ENCODE measurements around the gene TRIM15. TPM values are rescaled to one million over a fixed set of nuclear protein-coding genes. Genes with fewer than 3 reads are reported as not detected.
A peak's percentile ranks its signal among the peaks of the same experiment; 100 is the strongest.
"Not testable (repeated sequence)": the region's sequence is repeated elsewhere in the genome, so short reads cannot be mapped to it uniquely, and the experiment has no call there.

The TRIM15 gene
- total RNA-seq, 1 donor from 2014 or later, result not detected

DNA sequence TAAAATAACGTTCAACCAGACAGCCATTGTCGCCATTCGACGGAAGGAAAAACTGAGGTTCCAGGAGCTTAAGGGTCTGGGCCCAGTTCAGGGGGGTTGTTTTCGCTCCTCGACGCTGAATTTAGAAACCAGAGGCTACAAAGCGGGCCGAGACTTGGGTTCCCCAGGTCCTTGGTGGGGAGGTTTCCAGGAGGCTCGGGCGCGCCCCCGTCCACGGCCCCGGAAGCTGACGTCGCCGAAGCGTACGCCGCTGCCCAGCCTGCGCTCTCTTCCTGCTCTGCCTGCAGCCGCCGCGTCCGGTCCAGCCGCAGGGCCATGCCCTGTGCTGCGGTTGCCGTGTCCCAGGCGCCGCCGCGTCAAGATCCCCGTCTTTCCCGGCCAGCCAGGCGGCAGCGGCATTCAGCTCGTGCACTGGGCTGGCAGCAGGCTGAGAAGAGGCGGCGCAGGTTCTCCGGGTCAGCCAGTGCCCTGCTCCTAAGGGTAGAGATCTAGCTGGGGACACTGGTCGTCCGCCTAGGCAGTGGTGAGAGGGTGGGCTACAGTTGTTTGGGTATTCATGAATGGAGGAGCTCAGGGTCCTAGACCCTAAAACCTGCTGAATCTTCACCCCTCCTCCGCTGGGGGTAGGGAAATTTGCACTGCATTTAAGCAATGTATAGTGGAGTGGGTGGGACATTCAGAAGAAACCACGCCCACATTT lies 50.8 kb downstream of the TRIM15 start:
- no peak for DNase-seq (ENCODE audit: extremely low spot score, unreplicated experiment)
- peak overlapping the region; percentile 99 for H3K27ac Mint-ChIP-seq (ENCODE audit: unreplicated experiment)
- H3K27me3 Mint-ChIP-seq (ENCODE audit: unreplicated experiment), result no peaks in the 10 kb centered on the region
- H3K4me1 Mint-ChIP-seq (ENCODE audit: unreplicated experiment), result peaks cover 44% of the 10 kb centered on the region
- no peaks in the 10 kb centered on the region for H3K9me3 Mint-ChIP-seq (ENCODE audit: unreplicated experiment)
- TF ChIP-seq CTCF (IDR thresholded peaks at IDR 0.05), result no peak
- H3K4me3 Mint-ChIP-seq (ENCODE audit: unreplicated experiment), result peak overlapping the region; percentile 97
- H3K36me3 Mint-ChIP-seq (ENCODE audit: unreplicated experiment), result peaks cover 3% of the 10 kb centered on the region

- DNase-seq (ENCODE audit: extremely low spot score, unreplicated experiment), result no peak
- H3K36me3 Mint-ChIP-seq (ENCODE audit: unreplicated experiment), result peaks cover 3% of the 10 kb centered on the region
- no peaks in the 10 kb centered on the region for H3K9me3 Mint-ChIP-seq (ENCODE audit: unreplicated experiment)
- H3K4me1 Mint-ChIP-seq (ENCODE audit: unreplicated experiment), result peaks cover 46% of the 10 kb centered on the region
- H3K27ac Mint-ChIP-seq (ENCODE audit: unreplicated experiment), result peak overlapping the region; percentile 99
- H3K4me3 Mint-ChIP-seq (ENCODE audit: unreplicated experiment), result peak overlapping the region; percentile 97
- no peaks in the 10 kb centered on the region for H3K27me3 Mint-ChIP-seq (ENCODE audit: unreplicated experiment)
- TF ChIP-seq CTCF (IDR thresholded peaks at IDR 0.05), result no peak
Observed at GRCh38 chr6:30214657-30214982, 51.3 kb downstream of the TRIM15 start.

- peaks cover 34% of the 10 kb centered on the region for H3K4me1 Mint-ChIP-seq (ENCODE audit: unreplicated experiment)
- TF ChIP-seq CTCF (IDR thresholded peaks at IDR 0.05), result no peak
- no peak overlapping the region for H3K4me3 Mint-ChIP-seq (ENCODE audit: unreplicated experiment)
- H3K27me3 Mint-ChIP-seq (ENCODE audit: unreplicated experiment), result no peaks in the 10 kb centered on the region
- H3K27ac Mint-ChIP-seq (ENCODE audit: unreplicated experiment), result no peak overlapping the region
- peaks cover 2% of the 10 kb centered on the region for H3K36me3 Mint-ChIP-seq (ENCODE audit: unreplicated experiment)
- no peak for DNase-seq (ENCODE audit: extremely low spot score, unreplicated experiment)
- no peaks in the 10 kb centered on the region for H3K9me3 Mint-ChIP-seq (ENCODE audit: unreplicated experiment)
Observed at GRCh38 chr6:30216096-30216495, 52.8 kb downstream of the TRIM15 start.

DNA sequence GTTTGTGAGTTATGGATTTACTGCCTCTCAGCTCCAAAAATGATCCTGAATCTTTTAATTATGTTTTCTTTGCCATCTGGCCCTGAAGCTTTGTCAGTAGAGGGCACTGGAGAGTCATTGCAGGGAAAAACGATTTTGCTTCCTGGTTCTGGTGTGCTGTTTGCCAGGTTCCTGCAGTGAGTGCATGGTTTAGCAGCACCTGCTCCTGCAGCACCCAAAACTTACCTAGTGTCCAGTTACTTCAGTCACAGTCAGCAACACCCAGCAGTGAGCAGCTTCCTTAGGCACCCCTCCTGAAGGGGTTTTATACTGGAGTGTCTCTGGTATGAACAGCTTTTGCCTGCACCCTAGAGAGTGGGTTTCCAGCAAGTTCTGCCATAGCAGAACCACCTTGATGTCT lies 55.9 kb downstream of the TRIM15 start:
- peaks cover 10% of the 10 kb centered on the region for H3K4me1 Mint-ChIP-seq (ENCODE audit: unreplicated experiment)
- H3K4me3 Mint-ChIP-seq (ENCODE audit: unreplicated experiment), result no peak overlapping the region
- H3K36me3 Mint-ChIP-seq (ENCODE audit: unreplicated experiment), result peaks cover 4% of the 10 kb centered on the region
- H3K9me3 Mint-ChIP-seq (ENCODE audit: unreplicated experiment), result peaks cover 10% of the 10 kb centered on the region
- DNase-seq (ENCODE audit: extremely low spot score, unreplicated experiment), result no peak
- no peak overlapping the region for H3K27ac Mint-ChIP-seq (ENCODE audit: unreplicated experiment)
- TF ChIP-seq CTCF (IDR thresholded peaks at IDR 0.05), result peak; percentile 91
- H3K27me3 Mint-ChIP-seq (ENCODE audit: unreplicated experiment), result no peaks in the 10 kb centered on the region

DNA sequence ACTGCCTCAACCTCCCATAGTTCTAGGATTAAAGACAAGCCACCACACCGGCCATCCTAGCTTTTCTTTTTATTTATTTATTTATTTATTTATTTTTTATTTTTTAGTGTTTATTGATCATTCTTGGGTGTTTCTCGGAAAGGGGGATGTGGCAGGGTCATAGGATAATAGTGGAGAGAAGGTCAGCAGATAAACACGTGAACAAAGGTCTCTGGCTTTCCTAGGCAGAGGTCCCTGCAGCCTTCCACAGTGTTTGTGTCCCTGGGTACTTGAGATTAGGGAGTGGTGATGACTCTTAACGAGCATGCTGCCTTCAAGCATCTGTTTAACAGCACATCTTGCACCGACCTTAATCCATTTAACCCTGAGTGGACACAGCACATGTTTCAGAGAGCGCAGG lies 58.0 kb downstream of the TRIM15 start:
- H3K27me3 Mint-ChIP-seq (ENCODE audit: unreplicated experiment); H3K9me3 Mint-ChIP-seq (ENCODE audit: unreplicated experiment); DNase-seq (ENCODE audit: extremely low spot score, unreplicated experiment); H3K4me3 Mint-ChIP-seq (ENCODE audit: unreplicated experiment); H3K27ac Mint-ChIP-seq (ENCODE audit: unreplicated experiment); H3K36me3 Mint-ChIP-seq (ENCODE audit: unreplicated experiment); H3K4me1 Mint-ChIP-seq (ENCODE audit: unreplicated experiment): not testable (repeated sequence)

- H3K27me3 Mint-ChIP-seq (ENCODE audit: unreplicated experiment); H3K27ac Mint-ChIP-seq (ENCODE audit: unreplicated experiment); H3K4me1 Mint-ChIP-seq (ENCODE audit: unreplicated experiment); H3K9me3 Mint-ChIP-seq (ENCODE audit: unreplicated experiment); H3K4me3 Mint-ChIP-seq (ENCODE audit: unreplicated experiment); DNase-seq (ENCODE audit: extremely low spot score, unreplicated experiment); H3K36me3 Mint-ChIP-seq (ENCODE audit: unreplicated experiment): not testable (repeated sequence)
Observed at GRCh38 chr6:30221956-30222355, 58.6 kb downstream of the TRIM15 start.

Other genes starting within 250 kb of the TRIM15 start
- gene HLA-A, start 221.0 kb upstream of the TRIM15 start, total RNA-seq, result 293 and 316 TPM in 2 replicates
- 20.1 and 20.4 TPM in 2 replicates for gene POLR1H, start 102.3 kb upstream of the TRIM15 start, total RNA-seq
- gene PPP1R11, start 96.3 kb upstream of the TRIM15 start, total RNA-seq, result 46.8 and 52.9 TPM in 2 replicates
- gene RNF39, start 87.8 kb upstream of the TRIM15 start, total RNA-seq, result not detected in 2 replicates
- gene TRIM31, start 50.5 kb upstream of the TRIM15 start, total RNA-seq, result not detected in 2 replicates
- gene TRIM40, start 27.4 kb upstream of the TRIM15 start, total RNA-seq, result not detected in 2 replicates
- gene TRIM10, start 2.3 kb upstream of the TRIM15 start, total RNA-seq, result not detected in 2 replicates
- gene TRIM26, start 49.9 kb downstream of the TRIM15 start, total RNA-seq, result 39.8 and 41.8 TPM in 2 replicates
- 11.6 and 14.8 TPM in 2 replicates for gene TRIM39, start 163.4 kb downstream of the TRIM15 start, total RNA-seq
- 47.5 and 48.8 TPM in 2 replicates for gene RPP21, start 181.6 kb downstream of the TRIM15 start, total RNA-seq

Data from osteocyte (in vitro differentiated cells).